GM12872 (cell line): ENCODE results near the gene IRAG1.

ENCODE experiments used
- CTCF ChIP-seq: IDR thresholded peaks from 3 replicates; pipeline ENCODE4 v1.5.1; 2011; ENCODE audit warnings: low read depth, mild to moderate bottlenecking, low read length, moderate library complexity; ENCODE audit not compliant: insufficient read depth

Gene IRAG1

GRCh38 chr11:10699072-10699471, 5.5 kb upstream of the IRAG1 start:
- no peak for TF ChIP-seq CTCF

DNA sequence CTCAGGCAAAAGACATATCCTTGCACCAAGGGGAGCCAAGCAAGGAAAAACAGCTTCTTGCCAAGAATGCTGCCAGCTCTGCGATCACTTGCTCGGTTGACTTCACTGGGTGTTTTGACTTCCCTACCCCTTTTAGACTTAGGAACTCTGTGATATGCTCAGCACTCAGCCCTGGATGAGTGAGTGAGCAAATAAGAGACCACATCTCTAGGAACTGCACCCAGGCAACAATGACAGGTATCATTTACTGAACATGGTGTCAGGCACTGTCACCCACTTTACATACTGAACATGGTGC, 3.7 kb upstream of the IRAG1 start:
- TF ChIP-seq CTCF, result no peak

- TF ChIP-seq CTCF, result no peak
Observed at GRCh38 chr11:10696468-10697322, 3.1 kb upstream of the IRAG1 start.

GRCh38 chr11:10695833-10696232, 2.3 kb upstream of the IRAG1 start:
- no peak for TF ChIP-seq CTCF

- TF ChIP-seq CTCF, result no peak
Observed at GRCh38 chr11:10694486-10695239, 1.1 kb upstream of the IRAG1 start.

DNA sequence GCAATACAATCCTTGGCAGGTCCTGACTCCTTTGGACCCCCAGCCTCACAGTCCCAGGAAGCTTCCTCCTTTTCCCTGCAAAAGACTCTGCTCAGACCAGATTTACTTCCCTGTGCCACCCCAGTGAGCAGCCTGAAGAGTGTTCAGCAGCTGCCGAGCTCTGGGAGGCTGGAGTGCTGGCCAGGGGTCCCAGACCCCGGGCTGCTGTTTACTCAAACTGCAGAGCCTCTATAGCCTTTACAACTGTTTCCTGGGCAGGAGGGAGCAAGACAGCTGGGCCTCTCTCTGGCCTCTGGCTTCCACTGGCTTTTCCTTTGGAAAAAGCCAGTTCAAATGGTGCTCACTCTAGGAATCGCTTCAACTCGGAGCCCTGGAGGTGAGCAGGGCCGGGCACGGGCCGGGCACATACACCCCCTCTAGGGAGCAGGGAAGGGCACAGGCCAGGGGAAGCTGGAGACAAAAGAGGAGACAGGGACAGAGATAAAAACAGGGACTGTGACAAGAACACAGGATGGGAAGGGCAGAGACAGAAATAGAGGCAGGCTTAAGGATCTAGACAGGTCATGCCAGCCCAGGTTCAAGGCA, 932 bp downstream of the IRAG1 start:
- no peak for TF ChIP-seq CTCF

DNA sequence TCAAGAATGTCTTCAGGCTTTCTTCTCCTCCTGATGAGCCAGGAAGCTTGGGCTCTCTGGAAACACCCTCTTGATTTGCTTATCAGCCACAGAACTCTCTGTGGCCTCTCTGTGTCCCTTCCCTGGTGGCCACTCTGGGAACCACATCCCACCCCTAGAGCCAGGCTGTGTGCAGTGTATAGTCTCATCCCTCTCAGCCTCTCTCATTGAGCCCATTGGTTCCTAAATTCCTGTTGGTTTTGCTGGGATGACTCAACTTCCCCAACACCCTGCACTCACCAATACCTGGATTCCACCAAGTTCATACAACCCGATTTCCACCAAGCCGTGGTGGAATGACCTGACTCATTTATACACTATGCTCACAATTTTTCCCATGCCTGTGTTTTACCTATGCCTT, 5.2 kb downstream of the IRAG1 start:
- TF ChIP-seq CTCF, result peak; percentile 59; the same call in 2 of the 3 replicates
